ENCODE results near the gene SULT6B1. TPM values are rescaled to one million over a fixed set of nuclear protein-coding genes. Genes with fewer than 3 reads are reported as not detected.

Gene SULT6B1
- total RNA-seq, 1 experiment from 2014 or later = not detected

DNA sequence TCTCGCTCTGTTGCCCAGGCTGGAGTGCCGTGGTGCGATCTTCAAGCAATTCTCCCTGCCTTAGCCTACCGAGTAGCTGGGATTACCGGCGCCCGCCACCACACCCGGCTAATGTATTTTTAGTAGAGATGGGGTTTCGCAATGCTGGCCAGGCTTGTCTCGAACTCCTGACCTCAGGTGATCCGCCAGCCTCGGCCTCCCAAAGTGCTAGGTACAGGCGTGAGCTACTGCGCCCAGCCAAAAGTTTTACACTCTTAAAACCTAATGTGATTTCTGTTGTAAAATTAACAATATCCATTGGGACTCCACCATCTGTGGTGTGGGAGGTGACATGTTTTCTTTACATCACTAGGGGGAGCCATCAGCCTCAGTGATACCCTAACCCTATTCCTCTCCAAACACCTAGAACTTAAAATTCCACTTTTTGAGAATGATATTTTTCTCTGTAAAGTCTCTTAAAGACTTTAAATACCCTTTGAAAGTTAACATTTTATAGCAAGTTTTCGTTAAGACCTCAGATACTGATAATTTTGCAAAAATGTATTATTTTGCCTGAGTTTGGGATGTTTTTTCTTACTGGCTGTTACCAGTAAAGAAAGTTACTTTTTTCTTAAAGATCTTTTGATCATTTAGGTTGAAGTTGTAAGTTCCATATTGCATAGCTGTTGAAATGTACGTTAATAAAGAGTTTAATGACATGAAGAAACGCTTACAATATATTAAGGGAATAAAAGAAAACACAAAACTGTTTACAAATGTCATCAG, 20.1 kb downstream of the SULT6B1 start:
- ChIA-PET POLR2A (ENCODE audit: low non-redundant PET) (no interaction called here), CTCF (interaction anchor here (0.6 kb wide), 1 partner anchor 50 kb away, joined by 3 read pairs; no protein-coding TSS in a partner anchor)
- H3K4me3 ChIP-seq (ENCODE audit: low read depth, low read length, poor library complexity, severe bottlenecking) = no peak overlapping the region
- no peak overlapping the region for H3K27ac ChIP-seq (ENCODE audit: low read depth, low read length, poor library complexity, severe bottlenecking)
- no peaks in the 10 kb centered on the region for H3K27me3 ChIP-seq (replicated peaks; ENCODE audit: insufficient read depth, low read depth, low read length, poor library complexity)
- no TSS peak for BruUV-seq (replicated peaks)
- TF ChIP-seq, protein P1, sequence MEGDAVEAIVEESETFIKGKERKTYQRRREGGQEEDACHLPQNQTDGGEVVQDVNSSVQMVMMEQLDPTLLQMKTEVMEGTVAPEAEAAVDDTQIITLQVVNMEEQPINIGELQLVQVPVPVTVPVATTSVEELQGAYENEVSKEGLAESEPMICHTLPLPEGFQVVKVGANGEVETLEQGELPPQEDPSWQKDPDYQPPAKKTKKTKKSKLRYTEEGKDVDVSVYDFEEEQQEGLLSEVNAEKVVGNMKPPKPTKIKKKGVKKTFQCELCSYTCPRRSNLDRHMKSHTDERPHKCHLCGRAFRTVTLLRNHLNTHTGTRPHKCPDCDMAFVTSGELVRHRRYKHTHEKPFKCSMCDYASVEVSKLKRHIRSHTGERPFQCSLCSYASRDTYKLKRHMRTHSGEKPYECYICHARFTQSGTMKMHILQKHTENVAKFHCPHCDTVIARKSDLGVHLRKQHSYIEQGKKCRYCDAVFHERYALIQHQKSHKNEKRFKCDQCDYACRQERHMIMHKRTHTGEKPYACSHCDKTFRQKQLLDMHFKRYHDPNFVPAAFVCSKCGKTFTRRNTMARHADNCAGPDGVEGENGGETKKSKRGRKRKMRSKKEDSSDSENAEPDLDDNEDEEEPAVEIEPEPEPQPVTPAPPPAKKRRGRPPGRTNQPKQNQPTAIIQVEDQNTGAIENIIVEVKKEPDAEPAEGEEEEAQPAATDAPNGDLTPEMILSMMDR (conservative IDR thresholded peaks at IDR 0.05; ENCODE audit: low read depth, low read length) = peak; percentile 83
- no peak for TF ChIP-seq EZH2 (IDR thresholded peaks at IDR 0.05; ENCODE audit: borderline replicate concordance, low read depth, low read length, poor library complexity, severe bottlenecking)
- DNase-seq (ENCODE audit: low spot score) = peak; percentile 75
- H3K4me1 ChIP-seq (ENCODE audit: insufficient read depth, low read length, poor library complexity, severe bottlenecking) = no peaks in the 10 kb centered on the region
- no peaks in the 10 kb centered on the region for H3K36me3 ChIP-seq (ENCODE audit: insufficient read depth, low read length, poor library complexity, severe bottlenecking)
- peaks cover 19% of the 10 kb centered on the region for H3K9me3 ChIP-seq (ENCODE audit: low read depth, low read length, poor library complexity, severe bottlenecking)
- intact Hi-C loops (cut with micrococcal nuclease; ENCODE audit: unreplicated experiment) = loop anchor here (5.0 to 10.0 kb wide), 2 partner anchors 224 to 716 kb away; no protein-coding TSS in a partner anchor

DNA sequence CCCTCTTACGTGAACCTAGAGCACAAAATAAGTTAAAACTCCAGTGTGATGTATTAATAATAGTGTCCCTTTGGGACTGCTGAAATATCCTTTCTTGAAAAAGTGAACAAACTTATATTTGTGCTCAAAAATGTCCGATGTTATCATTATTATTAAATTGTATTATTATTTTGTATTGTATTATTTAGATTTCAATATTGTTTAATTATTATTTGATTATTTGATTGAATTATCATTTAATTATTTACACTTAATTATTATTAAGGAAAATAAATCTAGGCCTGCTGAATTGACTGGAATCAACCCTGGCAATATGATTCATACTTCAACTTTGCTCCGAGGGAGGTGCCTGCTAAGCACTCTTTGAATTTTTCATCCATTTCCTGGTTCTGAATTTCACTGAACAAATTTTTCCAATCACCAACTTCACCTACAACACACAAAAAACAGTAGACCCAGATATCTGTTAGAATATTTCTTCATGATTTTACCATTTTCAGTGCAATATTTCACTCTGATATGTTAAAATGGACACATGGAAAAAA, 20.8 kb downstream of the SULT6B1 start:
- Histone ChIP-seq H3K9me3 (ENCODE audit: low read depth, low read length, poor library complexity, severe bottlenecking) (peaks cover 19% of the 10 kb centered on the region), H3K36me3 (ENCODE audit: insufficient read depth, low read length, poor library complexity, severe bottlenecking) (no peaks in the 10 kb centered on the region), H3K27me3 (replicated peaks; ENCODE audit: insufficient read depth, low read depth, low read length, poor library complexity) (no peaks in the 10 kb centered on the region), H3K4me3 (ENCODE audit: low read depth, low read length, poor library complexity, severe bottlenecking) (no peak overlapping the region), H3K4me1 (ENCODE audit: insufficient read depth, low read length, poor library complexity, severe bottlenecking) (no peaks in the 10 kb centered on the region), H3K27ac (ENCODE audit: low read depth, low read length, poor library complexity, severe bottlenecking) (no peak overlapping the region)
- ChIA-PET POLR2A (ENCODE audit: low non-redundant PET) (no interaction called here), CTCF (interaction anchor here (0.6 kb wide), 1 partner anchor 51 kb away, joined by 3 read pairs; no protein-coding TSS in a partner anchor)
- TF ChIP-seq, protein P1 (conservative IDR thresholded peaks at IDR 0.05; ENCODE audit: low read depth, low read length) = no peak
- no peak for TF ChIP-seq EZH2 (IDR thresholded peaks at IDR 0.05; ENCODE audit: borderline replicate concordance, low read depth, low read length, poor library complexity, severe bottlenecking)
- intact Hi-C loops (cut with micrococcal nuclease; ENCODE audit: unreplicated experiment) = loop anchor here (5.0 to 10.0 kb wide), 2 partner anchors 225 to 717 kb away; no protein-coding TSS in a partner anchor
- no peak for DNase-seq (ENCODE audit: low spot score)
- no TSS peak for BruUV-seq (replicated peaks)

- BruUV-seq (replicated peaks) = no TSS peak
- intact Hi-C loops (cut with micrococcal nuclease; ENCODE audit: unreplicated experiment) = loop anchor here (5.0 to 10.0 kb wide), 2 partner anchors 228 to 720 kb away; no protein-coding TSS in a partner anchor
- H3K27me3 ChIP-seq (replicated peaks; ENCODE audit: insufficient read depth, low read depth, low read length, poor library complexity) = no peaks in the 10 kb centered on the region
- H3K36me3 ChIP-seq (ENCODE audit: insufficient read depth, low read length, poor library complexity, severe bottlenecking) = no peaks in the 10 kb centered on the region
- CTCF ChIA-PET = no interaction called here
- H3K4me3 ChIP-seq (ENCODE audit: low read depth, low read length, poor library complexity, severe bottlenecking) = no peak overlapping the region
- no peak for TF ChIP-seq EZH2 (IDR thresholded peaks at IDR 0.05; ENCODE audit: borderline replicate concordance, low read depth, low read length, poor library complexity, severe bottlenecking)
- TF ChIP-seq, protein P1 (conservative IDR thresholded peaks at IDR 0.05; ENCODE audit: low read depth, low read length) = no peak
- DNase-seq (ENCODE audit: low spot score) = no peak
- no peak overlapping the region for H3K27ac ChIP-seq (ENCODE audit: low read depth, low read length, poor library complexity, severe bottlenecking)
- peaks cover 19% of the 10 kb centered on the region for H3K9me3 ChIP-seq (ENCODE audit: low read depth, low read length, poor library complexity, severe bottlenecking)
- POLR2A ChIA-PET (ENCODE audit: low non-redundant PET) = no interaction called here
- H3K4me1 ChIP-seq (ENCODE audit: insufficient read depth, low read length, poor library complexity, severe bottlenecking) = no peaks in the 10 kb centered on the region
Observed at GRCh38 chr2:37164757-37165156, 23.7 kb downstream of the SULT6B1 start.

Measured in A673 (cell line).